Subcutaneous adipose tissue (tissue), 4 donors: ENCODE measurements around the gene CYP2R1. TPM values are rescaled to one million over a fixed set of nuclear protein-coding genes. Genes with fewer than 3 reads are reported as not detected.

Source experiments
- total RNA-seq, 4 donors: library from RNA; depleted of rRNA; stranded (reverse); fragments of >200 nt; gene quantifications; one replicate each; pipeline ENCODE4 v1.1.0, GENCODE V29; 2016
- TF ChIP-seq, protein P1 (sequence below): fragments of 450-650 bp; IDR thresholded peaks from one replicate; pipeline ENCODE4 v1.5.1; 2016; ENCODE audit warnings: low read depth, mild to moderate bottlenecking, control low read depth, antibody characterized with exemption, moderate library complexity

CYP2R1 gene, protein sequence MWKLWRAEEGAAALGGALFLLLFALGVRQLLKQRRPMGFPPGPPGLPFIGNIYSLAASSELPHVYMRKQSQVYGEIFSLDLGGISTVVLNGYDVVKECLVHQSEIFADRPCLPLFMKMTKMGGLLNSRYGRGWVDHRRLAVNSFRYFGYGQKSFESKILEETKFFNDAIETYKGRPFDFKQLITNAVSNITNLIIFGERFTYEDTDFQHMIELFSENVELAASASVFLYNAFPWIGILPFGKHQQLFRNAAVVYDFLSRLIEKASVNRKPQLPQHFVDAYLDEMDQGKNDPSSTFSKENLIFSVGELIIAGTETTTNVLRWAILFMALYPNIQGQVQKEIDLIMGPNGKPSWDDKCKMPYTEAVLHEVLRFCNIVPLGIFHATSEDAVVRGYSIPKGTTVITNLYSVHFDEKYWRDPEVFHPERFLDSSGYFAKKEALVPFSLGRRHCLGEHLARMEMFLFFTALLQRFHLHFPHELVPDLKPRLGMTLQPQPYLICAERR
- 10 to 100 TPM in 2 of 4 donors, 1 to 10 TPM in 2; 5.8 to 17.3 (median 9.7) TPM for total RNA-seq

DNA sequence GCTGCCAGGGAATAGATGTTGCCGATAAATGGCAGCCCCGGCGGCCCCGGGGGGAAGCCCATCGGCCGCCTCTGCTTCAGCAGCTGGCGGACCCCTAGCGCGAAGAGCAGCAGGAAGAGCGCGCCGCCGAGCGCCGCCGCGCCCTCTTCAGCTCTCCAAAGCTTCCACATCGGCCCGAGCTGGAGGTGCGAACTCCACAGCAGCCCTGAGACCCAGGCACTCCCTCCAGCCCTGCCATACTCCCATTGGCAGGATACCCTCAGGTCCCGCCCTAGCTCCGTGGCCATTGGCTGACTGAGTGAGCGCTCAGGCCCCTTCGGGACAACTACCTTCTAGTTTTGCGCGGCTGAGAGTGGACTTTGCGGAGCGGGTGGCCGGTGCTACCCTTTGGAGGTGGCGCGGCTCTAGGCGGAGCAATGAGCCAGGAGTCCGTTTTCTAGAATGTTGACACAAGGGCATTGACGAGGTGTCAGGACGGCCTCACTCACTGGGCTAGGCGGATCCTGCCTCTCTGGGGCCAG is at the start of gene CYP2R1:
Gene CYP2R1 (minus strand): TSS at position 196 of the 521 bp plus-strand sequence. CDS start 26 bp downstream, at position 170.
- TF ChIP-seq, protein P1, sequence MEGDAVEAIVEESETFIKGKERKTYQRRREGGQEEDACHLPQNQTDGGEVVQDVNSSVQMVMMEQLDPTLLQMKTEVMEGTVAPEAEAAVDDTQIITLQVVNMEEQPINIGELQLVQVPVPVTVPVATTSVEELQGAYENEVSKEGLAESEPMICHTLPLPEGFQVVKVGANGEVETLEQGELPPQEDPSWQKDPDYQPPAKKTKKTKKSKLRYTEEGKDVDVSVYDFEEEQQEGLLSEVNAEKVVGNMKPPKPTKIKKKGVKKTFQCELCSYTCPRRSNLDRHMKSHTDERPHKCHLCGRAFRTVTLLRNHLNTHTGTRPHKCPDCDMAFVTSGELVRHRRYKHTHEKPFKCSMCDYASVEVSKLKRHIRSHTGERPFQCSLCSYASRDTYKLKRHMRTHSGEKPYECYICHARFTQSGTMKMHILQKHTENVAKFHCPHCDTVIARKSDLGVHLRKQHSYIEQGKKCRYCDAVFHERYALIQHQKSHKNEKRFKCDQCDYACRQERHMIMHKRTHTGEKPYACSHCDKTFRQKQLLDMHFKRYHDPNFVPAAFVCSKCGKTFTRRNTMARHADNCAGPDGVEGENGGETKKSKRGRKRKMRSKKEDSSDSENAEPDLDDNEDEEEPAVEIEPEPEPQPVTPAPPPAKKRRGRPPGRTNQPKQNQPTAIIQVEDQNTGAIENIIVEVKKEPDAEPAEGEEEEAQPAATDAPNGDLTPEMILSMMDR: no peak

DNA sequence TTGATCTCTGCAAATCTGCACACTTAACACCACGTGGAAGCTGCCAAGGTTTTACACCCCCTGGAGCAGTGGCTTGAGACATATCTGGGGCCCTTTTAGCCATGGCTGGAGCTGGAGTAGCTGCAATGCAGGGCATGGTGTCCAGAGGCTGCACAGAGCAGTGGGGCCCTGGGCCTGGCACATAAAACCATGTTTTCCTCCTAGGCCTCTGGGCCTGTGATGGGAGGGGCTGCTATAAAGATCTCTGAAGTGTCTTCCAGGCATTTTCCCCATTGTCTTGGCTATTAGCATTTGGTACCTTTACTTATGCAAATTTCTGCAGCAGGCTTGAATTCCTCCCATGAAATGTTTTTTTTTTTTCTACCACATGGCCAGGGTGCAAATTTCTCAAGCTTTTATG is 46.9 kb upstream of the CYP2R1 start:
- TF ChIP-seq, protein P1: no peak

DNA sequence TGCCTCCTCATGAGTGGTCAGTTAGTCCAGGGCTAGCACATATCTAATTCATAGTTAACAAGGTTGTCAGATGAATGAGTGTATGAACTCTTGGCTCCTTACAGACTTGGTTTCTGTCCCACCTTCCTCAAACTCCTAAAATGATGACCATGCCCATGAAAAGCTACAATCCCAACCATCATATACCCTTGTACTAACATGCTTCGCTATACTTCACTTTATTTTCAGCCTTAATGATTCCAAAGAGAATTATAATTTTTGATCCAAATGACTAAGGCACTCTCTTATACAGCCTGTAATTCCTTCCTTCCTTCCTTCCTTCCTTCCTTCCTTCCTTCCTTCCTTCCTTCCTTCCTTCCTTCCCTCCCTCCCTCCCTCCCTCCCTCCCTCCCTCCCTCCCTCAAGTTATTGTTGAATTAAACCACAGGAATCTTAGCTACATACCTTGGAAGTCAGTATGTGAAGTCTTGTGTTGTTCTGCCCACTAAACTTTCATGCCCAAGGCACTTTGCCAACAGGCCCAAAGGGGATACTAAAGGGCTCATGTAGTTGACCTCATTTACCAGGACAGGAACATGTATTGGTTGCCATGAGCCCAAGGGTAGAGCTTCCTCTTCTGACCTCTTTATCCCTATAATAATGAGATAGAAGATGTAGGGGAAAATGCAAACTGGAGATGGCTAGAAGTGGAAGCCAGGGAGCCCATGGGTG is 42.8 kb upstream of the CYP2R1 start:
- TF ChIP-seq, protein P1: no peak

DNA sequence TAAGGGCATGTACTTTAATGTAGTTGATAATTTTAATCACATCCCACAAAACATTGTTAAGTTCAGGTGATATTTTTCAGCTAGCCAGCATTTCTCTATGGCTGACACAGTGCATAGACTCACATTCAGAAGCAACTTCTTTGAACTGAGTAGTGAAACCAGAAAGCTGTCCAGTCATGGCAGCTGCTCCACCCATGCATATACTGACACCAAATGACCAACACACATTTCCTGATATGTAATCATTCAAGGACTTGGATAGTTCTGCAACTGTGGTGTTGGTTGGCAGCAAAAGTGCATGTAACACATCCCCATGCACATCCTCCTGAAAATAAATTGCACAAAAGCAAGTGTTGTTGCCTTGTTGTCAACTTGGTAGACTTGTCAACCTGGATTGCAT is 40.4 kb upstream of the CYP2R1 start:
- TF ChIP-seq, protein P1: no peak

DNA sequence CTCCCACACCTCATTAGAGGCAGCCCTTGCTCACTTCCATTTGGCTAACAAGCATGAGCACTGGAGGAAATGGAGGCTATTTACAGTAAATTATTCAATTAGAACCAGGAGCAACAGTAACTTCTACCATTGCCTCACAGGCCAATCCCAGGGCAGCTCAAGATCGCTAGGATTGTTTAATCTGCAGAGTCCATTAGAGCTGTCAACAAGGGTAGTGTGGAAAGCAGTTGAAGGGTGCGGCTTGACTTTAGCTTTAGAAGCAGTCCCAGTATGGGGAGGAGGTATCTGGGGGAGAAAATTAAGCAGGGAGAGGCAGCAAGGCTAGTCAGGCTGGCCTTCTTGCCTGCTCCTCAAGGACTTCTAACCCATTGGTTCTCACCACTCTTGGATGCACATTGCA is 38.3 kb upstream of the CYP2R1 start:
- TF ChIP-seq, protein P1: no peak

DNA sequence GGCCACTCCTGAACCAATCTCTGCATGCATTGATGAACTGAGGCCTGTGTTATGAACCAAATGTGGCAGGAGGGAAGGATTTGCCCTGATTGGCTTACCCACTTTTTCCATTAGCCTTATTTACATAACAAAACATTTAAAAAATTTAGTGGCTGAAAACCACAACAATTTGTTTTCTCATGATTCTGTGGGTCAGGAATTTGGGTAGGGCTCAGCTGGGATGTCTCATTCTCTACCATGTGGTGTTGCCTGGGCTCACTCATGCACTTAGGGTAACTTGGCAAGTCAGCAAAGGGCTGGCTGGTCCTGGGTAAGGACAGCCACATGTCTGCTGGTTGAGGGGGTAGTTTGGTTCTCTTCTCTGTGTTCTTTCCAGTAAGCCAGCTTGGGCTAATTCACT is 35.1 kb upstream of the CYP2R1 start:
- TF ChIP-seq, protein P1: no peak

DNA sequence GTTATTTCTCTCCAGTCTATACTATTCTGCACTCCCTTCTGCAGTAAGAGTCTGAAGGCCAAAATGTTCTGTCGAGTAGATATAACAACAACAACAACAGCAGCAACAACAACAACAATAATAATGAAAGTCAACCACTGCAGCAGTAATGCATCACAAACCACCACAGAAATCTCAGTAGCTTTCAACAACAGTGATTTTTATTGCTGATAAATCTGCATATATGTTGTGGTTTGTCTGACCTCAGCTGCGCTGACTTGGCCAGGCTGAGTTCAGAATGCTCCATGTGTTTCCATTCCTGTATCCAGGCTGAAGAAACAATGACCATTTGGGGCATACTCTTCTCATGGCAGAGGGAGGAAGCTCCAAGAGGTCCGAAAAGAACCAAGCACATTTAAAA is 32.3 kb upstream of the CYP2R1 start:
- TF ChIP-seq, protein P1: no peak
